GM23338 (cell line): Measurements from ENCODE around the gene SCP2. TPM values are rescaled to one million over a fixed set of nuclear protein-coding genes. Genes with fewer than 3 reads are reported as not detected.

ENCODE experiments used
- ATAC-seq: fragments of 200-7000 bp; cut with Tn5 transposase; 3 replicates; pipeline ENCODE4 v1.9.1; 2020
- DNase-seq: peaks from one replicate; pipeline ENCODE4 v3.0.0-alpha.2; 2015; ENCODE audit warnings: low spot score
- H2AFZ ChIP-seq: fragments of 200-600 bp; sonication (generic); 2 replicates; pipeline ENCODE4 v1.8.0; 2016; ENCODE audit warnings: antibody characterized with exemption, mild to moderate bottlenecking, moderate library complexity
- H3F3A ChIP-seq: fragments of 200-600 bp; sonication (generic); replicated peaks from 2 replicates; pipeline ENCODE4 v1.8.0; 2017; ENCODE audit warnings: antibody characterized with exemption, mixed run types, low read depth
- H3K27ac ChIP-seq: fragments of 200-600 bp; sonication (generic); 2 replicates; pipeline ENCODE4 v1.6.1; 2016; ENCODE audit warnings: low read depth
- H3K27me3 ChIP-seq: fragments of 200-600 bp; sonication (generic); 2 replicates; pipeline ENCODE4 v1.8.0; 2016; ENCODE audit warnings: mild to moderate bottlenecking, mixed run types, moderate library complexity; ENCODE audit not compliant: insufficient read depth
- H3K36me3 ChIP-seq: fragments of 200-600 bp; sonication (generic); 2 replicates; pipeline ENCODE4 v1.8.0; 2016; ENCODE audit warnings: mild to moderate bottlenecking; ENCODE audit not compliant: insufficient read depth
- H3K4me1 ChIP-seq: fragments of 200-600 bp; sonication (generic); 2 replicates; pipeline ENCODE4 v1.8.0; 2016; ENCODE audit warnings: mild to moderate bottlenecking, moderate library complexity; ENCODE audit not compliant: insufficient read depth
- H3K4me2 ChIP-seq: fragments of 200-600 bp; sonication (generic); 2 replicates; pipeline ENCODE4 v1.7.1; 2017; ENCODE audit warnings: mixed run types
- H3K4me3 ChIP-seq: fragments of 200-600 bp; sonication (generic); 2 replicates; pipeline ENCODE4 v1.6.1; 2016; ENCODE audit warnings: mixed run types
- H3K79me2 ChIP-seq: fragments of 200-600 bp; sonication (generic); replicated peaks from 2 replicates; pipeline ENCODE4 v1.8.0; 2017; ENCODE audit warnings: mild to moderate bottlenecking; ENCODE audit not compliant: insufficient read depth
- H3K9me2 ChIP-seq: fragments of 200-600 bp; sonication (generic); 2 replicates; pipeline ENCODE4 v1.8.0; 2017; ENCODE audit not compliant: insufficient read depth
- H4K20me1 ChIP-seq: fragments of 200-600 bp; sonication (generic); replicated peaks from 2 replicates; pipeline ENCODE4 v1.8.0; 2017; ENCODE audit warnings: mild to moderate bottlenecking; ENCODE audit not compliant: insufficient read depth
- H3K27ac Mint-ChIP-seq: 2 replicates; pipeline ENCODE4 v1.8.0; 2020; ENCODE audit warnings: inconsistent platforms, mild to moderate bottlenecking, moderate library complexity, mixed read lengths
- H3K27me3 Mint-ChIP-seq: 3 replicates; pipeline ENCODE4 v1.8.0; 2022; ENCODE audit warnings: low read depth, mild to moderate bottlenecking, moderate library complexity, mixed read lengths, inconsistent platforms; ENCODE audit not compliant: insufficient read depth, poor library complexity
- H3K36me3 Mint-ChIP-seq: 3 replicates; pipeline ENCODE4 v1.8.0; 2021; ENCODE audit warnings: low read depth, mild to moderate bottlenecking, inconsistent platforms, moderate library complexity, mixed read lengths
- H3K4me1 Mint-ChIP-seq: 3 replicates; pipeline ENCODE4 v1.8.0; 2020; ENCODE audit warnings: mild to moderate bottlenecking, inconsistent platforms, mixed read lengths
- H3K4me3 Mint-ChIP-seq: 3 replicates; pipeline ENCODE4 v1.8.0; 2021; ENCODE audit warnings: moderate library complexity, mild to moderate bottlenecking, inconsistent platforms, mixed read lengths
- H3K9me3 Mint-ChIP-seq: 3 replicates; pipeline ENCODE4 v1.8.0; 2020; ENCODE audit warnings: moderate library complexity, mild to moderate bottlenecking, inconsistent platforms, mixed read lengths
- CREB1 ChIP-seq: fragments of 250-450 bp; sonication (Bioruptor Pico); IDR thresholded peaks from 2 replicates; pipeline ENCODE4 v1.5.0; 2020; ENCODE audit warnings: low read depth, mild to moderate bottlenecking, moderate library complexity
- ETS1 ChIP-seq: IDR thresholded peaks from 2 replicates; pipeline ENCODE4 v1.6.1; 2016; ENCODE audit warnings: antibody characterized with exemption
- POLR2AphosphoS5 ChIP-seq: IDR thresholded peaks from 2 replicates; pipeline ENCODE4 v1.6.1; 2016; ENCODE audit warnings: antibody characterized with exemption, low read depth
- STAT1 ChIP-seq: IDR thresholded peaks from one replicate; pipeline ENCODE4 v1.6.1; 2016; ENCODE audit warnings: antibody characterized with exemption; ENCODE audit not compliant: unreplicated experiment
- long read RNA-seq: library from polyadenylated mRNA; unstranded; transcript quantifications from one replicate; pipeline ENCODE4 v2.0.0, GENCODE V29; 2020; ENCODE audit not compliant: unreplicated experiment
- polyA plus RNA-seq: library from polyadenylated mRNA; unstranded; fragments of >200 nt; fragmentation: Nextera tagmentation; extraction: Ambion mirVana; gene quantifications from 2 replicates; pipeline ENCODE4 v1.2.1, GENCODE V29; 2016
- total RNA-seq: library from RNA; depleted of rRNA; stranded (reverse); fragments of >200 nt; shearing (Covaris generic); gene quantifications from 2 replicates; pipeline ENCODE4 v1.2.3, GENCODE V29; 2014; rRNA removed
- TF ChIP-seq, protein P1 (sequence below): fragments of 250-450 bp; sonication (Bioruptor Pico); IDR thresholded peaks from 2 replicates; pipeline ENCODE4 v1.5.0; 2020; ENCODE audit warnings: mild to moderate bottlenecking, moderate library complexity
- TF ChIP-seq, protein P2 (sequence below): IDR thresholded peaks from one replicate; pipeline ENCODE4 v1.6.1; 2018; ENCODE audit warnings: antibody characterized with exemption; ENCODE audit not compliant: unreplicated experiment

The SCP2 gene
- 59.8 and 66.3 TPM in 2 replicates for total RNA-seq
- 95.3 and 116 TPM in 2 replicates for polyA plus RNA-seq
- long read RNA-seq, transcript SCP2-207 (5 exons, 894 nt), result major isoform, 34 of 41 reads
- long read RNA-seq, partial matches to known transcripts, result 3 of 41 reads
- long read RNA-seq, other reads (novel, unspliced or antisense), result 1 of 41 reads

DNA sequence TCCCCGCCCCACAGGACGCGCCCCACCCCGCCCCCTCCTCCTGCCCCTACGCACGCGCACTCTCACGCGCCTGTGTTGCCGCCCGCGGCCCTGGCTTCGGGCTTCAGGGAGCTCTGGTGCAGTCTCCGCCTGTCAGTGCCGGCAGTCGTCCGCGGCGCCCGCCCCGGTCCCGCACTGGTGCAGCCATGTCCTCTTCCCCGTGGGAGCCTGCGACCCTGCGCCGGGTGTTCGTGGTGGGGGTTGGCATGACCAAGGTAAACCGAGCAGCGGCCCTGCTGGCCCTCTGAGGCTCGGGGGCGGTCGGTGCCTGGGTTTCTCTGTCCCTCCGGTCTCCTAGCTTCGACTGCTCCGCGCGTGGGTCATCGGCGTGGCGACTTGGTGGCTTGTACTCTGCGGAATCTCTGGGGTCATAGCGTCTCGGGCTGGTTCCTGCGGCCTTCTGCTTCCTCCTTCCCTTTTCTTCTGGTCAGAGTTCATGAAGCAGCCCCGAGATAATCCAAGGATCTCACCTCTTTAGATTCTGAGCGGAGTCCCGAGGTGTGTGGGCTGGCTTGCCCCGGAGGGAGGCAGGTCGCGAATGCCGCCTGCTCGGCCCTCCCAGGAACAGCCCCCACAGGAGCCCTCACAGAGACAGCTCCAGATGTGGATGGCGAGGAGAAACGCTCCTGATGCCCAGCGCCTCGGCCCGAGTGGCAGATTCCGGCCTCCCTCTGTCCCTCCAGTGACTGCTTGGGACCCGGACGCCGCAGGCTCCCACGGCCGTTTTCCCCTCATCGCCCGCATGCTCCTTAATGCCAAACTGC, at the start of gene SCP2:
SCP2 (plus strand) TSS at position 65 of the 803 bp plus-strand sequence; CDS start at position 186, 121 bp downstream.
- peaks cover 55% of the 10 kb centered on the region for H3K27me3 ChIP-seq

GRCh38 chr1:52877554-52877953, 49.5 kb upstream of the SCP2 start:
- H4K20me1 ChIP-seq, result no peaks in the 10 kb centered on the region
- H3K4me1 ChIP-seq, result peaks cover 33% of the 10 kb centered on the region
- peak; percentile 30 for DNase-seq
- TF ChIP-seq STAT1 (no peak), POLR2AphosphoS5 (no peak), CREB1 (CRISPR knock-in tag) (no peak)
- TF ChIP-seq, protein P1, sequence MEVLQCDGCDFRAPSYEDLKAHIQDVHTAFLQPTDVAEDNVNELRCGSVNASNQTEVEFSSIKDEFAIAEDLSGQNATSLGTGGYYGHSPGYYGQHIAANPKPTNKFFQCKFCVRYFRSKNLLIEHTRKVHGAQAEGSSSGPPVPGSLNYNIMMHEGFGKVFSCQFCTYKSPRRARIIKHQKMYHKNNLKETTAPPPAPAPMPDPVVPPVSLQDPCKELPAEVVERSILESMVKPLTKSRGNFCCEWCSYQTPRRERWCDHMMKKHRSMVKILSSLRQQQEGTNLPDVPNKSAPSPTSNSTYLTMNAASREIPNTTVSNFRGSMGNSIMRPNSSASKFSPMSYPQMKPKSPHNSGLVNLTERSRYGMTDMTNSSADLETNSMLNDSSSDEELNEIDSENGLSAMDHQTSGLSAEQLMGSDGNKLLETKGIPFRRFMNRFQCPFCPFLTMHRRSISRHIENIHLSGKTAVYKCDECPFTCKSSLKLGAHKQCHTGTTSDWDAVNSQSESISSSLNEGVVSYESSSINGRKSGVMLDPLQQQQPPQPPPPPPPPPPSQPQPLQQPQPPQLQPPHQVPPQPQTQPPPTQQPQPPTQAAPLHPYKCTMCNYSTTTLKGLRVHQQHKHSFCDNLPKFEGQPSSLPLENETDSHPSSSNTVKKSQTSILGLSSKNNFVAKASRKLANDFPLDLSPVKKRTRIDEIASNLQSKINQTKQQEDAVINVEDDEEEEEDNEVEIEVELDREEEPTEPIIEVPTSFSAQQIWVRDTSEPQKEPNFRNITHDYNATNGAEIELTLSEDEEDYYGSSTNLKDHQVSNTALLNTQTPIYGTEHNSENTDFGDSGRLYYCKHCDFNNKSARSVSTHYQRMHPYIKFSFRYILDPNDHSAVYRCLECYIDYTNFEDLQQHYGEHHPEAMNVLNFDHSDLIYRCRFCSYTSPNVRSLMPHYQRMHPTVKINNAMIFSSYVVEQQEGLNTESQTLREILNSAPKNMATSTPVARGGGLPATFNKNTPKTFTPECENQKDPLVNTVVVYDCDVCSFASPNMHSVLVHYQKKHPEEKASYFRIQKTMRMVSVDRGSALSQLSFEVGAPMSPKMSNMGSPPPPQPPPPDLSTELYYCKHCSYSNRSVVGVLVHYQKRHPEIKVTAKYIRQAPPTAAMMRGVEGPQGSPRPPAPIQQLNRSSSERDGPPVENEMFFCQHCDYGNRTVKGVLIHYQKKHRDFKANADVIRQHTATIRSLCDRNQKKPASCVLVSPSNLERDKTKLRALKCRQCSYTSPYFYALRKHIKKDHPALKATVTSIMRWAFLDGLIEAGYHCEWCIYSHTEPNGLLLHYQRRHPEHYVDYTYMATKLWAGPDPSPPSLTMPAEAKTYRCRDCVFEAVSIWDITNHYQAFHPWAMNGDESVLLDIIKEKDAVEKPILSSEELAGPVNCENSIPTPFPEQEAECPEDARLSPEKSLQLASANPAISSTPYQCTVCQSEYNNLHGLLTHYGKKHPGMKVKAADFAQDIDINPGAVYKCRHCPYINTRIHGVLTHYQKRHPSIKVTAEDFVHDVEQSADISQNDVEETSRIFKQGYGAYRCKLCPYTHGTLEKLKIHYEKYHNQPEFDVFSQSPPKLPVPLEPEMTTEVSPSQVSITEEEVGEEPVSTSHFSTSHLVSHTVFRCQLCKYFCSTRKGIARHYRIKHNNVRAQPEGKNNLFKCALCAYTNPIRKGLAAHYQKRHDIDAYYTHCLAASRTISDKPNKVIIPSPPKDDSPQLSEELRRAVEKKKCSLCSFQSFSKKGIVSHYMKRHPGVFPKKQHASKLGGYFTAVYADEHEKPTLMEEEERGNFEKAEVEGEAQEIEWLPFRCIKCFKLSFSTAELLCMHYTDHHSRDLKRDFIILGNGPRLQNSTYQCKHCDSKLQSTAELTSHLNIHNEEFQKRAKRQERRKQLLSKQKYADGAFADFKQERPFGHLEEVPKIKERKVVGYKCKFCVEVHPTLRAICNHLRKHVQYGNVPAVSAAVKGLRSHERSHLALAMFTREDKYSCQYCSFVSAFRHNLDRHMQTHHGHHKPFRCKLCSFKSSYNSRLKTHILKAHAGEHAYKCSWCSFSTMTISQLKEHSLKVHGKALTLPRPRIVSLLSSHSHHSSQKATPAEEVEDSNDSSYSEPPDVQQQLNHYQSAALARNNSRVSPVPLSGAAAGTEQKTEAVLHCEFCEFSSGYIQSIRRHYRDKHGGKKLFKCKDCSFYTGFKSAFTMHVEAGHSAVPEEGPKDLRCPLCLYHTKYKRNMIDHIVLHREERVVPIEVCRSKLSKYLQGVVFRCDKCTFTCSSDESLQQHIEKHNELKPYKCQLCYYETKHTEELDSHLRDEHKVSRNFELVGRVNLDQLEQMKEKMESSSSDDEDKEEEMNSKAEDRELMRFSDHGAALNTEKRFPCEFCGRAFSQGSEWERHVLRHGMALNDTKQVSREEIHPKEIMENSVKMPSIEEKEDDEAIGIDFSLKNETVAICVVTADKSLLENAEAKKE (CRISPR knock-in tag), result no peak
- TF ChIP-seq, protein P2, sequence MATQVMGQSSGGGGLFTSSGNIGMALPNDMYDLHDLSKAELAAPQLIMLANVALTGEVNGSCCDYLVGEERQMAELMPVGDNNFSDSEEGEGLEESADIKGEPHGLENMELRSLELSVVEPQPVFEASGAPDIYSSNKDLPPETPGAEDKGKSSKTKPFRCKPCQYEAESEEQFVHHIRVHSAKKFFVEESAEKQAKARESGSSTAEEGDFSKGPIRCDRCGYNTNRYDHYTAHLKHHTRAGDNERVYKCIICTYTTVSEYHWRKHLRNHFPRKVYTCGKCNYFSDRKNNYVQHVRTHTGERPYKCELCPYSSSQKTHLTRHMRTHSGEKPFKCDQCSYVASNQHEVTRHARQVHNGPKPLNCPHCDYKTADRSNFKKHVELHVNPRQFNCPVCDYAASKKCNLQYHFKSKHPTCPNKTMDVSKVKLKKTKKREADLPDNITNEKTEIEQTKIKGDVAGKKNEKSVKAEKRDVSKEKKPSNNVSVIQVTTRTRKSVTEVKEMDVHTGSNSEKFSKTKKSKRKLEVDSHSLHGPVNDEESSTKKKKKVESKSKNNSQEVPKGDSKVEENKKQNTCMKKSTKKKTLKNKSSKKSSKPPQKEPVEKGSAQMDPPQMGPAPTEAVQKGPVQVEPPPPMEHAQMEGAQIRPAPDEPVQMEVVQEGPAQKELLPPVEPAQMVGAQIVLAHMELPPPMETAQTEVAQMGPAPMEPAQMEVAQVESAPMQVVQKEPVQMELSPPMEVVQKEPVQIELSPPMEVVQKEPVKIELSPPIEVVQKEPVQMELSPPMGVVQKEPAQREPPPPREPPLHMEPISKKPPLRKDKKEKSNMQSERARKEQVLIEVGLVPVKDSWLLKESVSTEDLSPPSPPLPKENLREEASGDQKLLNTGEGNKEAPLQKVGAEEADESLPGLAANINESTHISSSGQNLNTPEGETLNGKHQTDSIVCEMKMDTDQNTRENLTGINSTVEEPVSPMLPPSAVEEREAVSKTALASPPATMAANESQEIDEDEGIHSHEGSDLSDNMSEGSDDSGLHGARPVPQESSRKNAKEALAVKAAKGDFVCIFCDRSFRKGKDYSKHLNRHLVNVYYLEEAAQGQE, result no peak

More for the DNA sequence above, at the start of gene SCP2:
- no peaks in the 10 kb centered on the region for H3F3A ChIP-seq
- Mint-ChIP-seq H3K4me1 (peaks cover 6% of the 10 kb centered on the region), H3K36me3 (no peaks in the 10 kb centered on the region; the same call in 2 of the 3 replicates), H3K27me3 (peaks cover 44% of the 10 kb centered on the region), H3K9me3 (peaks cover 2% of the 10 kb centered on the region; the same call in 1 of the 3 replicates), H3K4me3 (peak within 1 kb of the TSS; percentile 74), H3K27ac (no peak within 1 kb of the TSS)
- no peak within 1 kb of the TSS for H3K27ac ChIP-seq
- H3K4me1 ChIP-seq, result 0 out of 2 replicates have a peak, but pooled peaks cover 5% of the 10 kb centered on the region
- peak within 1 kb of the TSS; percentile 84 for H3K4me3 ChIP-seq
- peak within 1 kb of the TSS; percentile 97 for H3K4me2 ChIP-seq
- H3K79me2 ChIP-seq, result no peaks in the 10 kb centered on the region
- TF ChIP-seq ETS1 (no peak), POLR2AphosphoS5 (peak; percentile 52; the same call in 1 of the 2 replicates)
- H3K9me2 ChIP-seq, result no peaks in the 10 kb centered on the region
- no peaks in the 10 kb centered on the region for H4K20me1 ChIP-seq
- DNase-seq (peak; percentile 84), ATAC-seq (peak; percentile 92)
- peak within 1 kb of the TSS; percentile 100 for H2AFZ ChIP-seq
- no peaks in the 10 kb centered on the region for H3K36me3 ChIP-seq

More at GRCh38 chr1:52877554-52877953, 49.5 kb upstream of the SCP2 start:
- Mint-ChIP-seq H3K4me1 (peaks cover 2% of the 10 kb centered on the region; the same call in 2 of the 3 replicates), H3K4me3 (no peak overlapping the region), H3K27me3 (no peaks in the 10 kb centered on the region), H3K9me3 (no peaks in the 10 kb centered on the region), H3K36me3 (peaks cover 3% of the 10 kb centered on the region; the same call in 1 of the 3 replicates), H3K27ac (no peak overlapping the region)
- no peaks in the 10 kb centered on the region for H3K36me3 ChIP-seq
- no peak overlapping the region for H2AFZ ChIP-seq
- peak overlapping the region; percentile 24; the same call in 1 of the 2 replicates for H3K4me2 ChIP-seq
- no peak overlapping the region for H3K4me3 ChIP-seq
- no peak; the same call in 2 of the 3 replicates for ATAC-seq
- H3K9me2 ChIP-seq, result no peaks in the 10 kb centered on the region
- H3F3A ChIP-seq, result no peaks in the 10 kb centered on the region
- no peak overlapping the region for H3K27ac ChIP-seq
- no peaks in the 10 kb centered on the region for H3K27me3 ChIP-seq
- H3K79me2 ChIP-seq, result no peaks in the 10 kb centered on the region
